GM23338 (cell line): ENCODE measurements around the gene PTK6. TPM values are rescaled to one million over a fixed set of nuclear protein-coding genes. Genes with fewer than 3 reads are reported as not detected.
"Not testable (repeated sequence)": the region's sequence is repeated elsewhere in the genome, so short reads cannot be mapped to it uniquely, and the experiment has no call there.

ENCODE experiments used
- ATAC-seq: fragments of 200-7000 bp; cut with Tn5 transposase; 3 replicates; pipeline ENCODE4 v1.9.1; 2020
- DNase-seq: peaks from one replicate; pipeline ENCODE4 v3.0.0-alpha.2; 2015; ENCODE audit warnings: low spot score
- H2AFZ ChIP-seq: fragments of 200-600 bp; sonication (generic); 2 replicates; pipeline ENCODE4 v1.8.0; 2016; ENCODE audit warnings: antibody characterized with exemption, mild to moderate bottlenecking, moderate library complexity
- H3F3A ChIP-seq: fragments of 200-600 bp; sonication (generic); replicated peaks from 2 replicates; pipeline ENCODE4 v1.8.0; 2017; ENCODE audit warnings: antibody characterized with exemption, mixed run types, low read depth
- H3K27ac ChIP-seq: fragments of 200-600 bp; sonication (generic); 2 replicates; pipeline ENCODE4 v1.6.1; 2016; ENCODE audit warnings: low read depth
- H3K27me3 ChIP-seq: fragments of 200-600 bp; sonication (generic); 2 replicates; pipeline ENCODE4 v1.8.0; 2016; ENCODE audit warnings: mild to moderate bottlenecking, mixed run types, moderate library complexity; ENCODE audit not compliant: insufficient read depth
- H3K36me3 ChIP-seq: fragments of 200-600 bp; sonication (generic); 2 replicates; pipeline ENCODE4 v1.8.0; 2016; ENCODE audit warnings: mild to moderate bottlenecking; ENCODE audit not compliant: insufficient read depth
- H3K4me1 ChIP-seq: fragments of 200-600 bp; sonication (generic); 2 replicates; pipeline ENCODE4 v1.8.0; 2016; ENCODE audit warnings: mild to moderate bottlenecking, moderate library complexity; ENCODE audit not compliant: insufficient read depth
- H3K4me2 ChIP-seq: fragments of 200-600 bp; sonication (generic); 2 replicates; pipeline ENCODE4 v1.7.1; 2017; ENCODE audit warnings: mixed run types
- H3K4me3 ChIP-seq: fragments of 200-600 bp; sonication (generic); 2 replicates; pipeline ENCODE4 v1.6.1; 2016; ENCODE audit warnings: mixed run types
- H3K79me2 ChIP-seq: fragments of 200-600 bp; sonication (generic); replicated peaks from 2 replicates; pipeline ENCODE4 v1.8.0; 2017; ENCODE audit warnings: mild to moderate bottlenecking; ENCODE audit not compliant: insufficient read depth
- H3K9me2 ChIP-seq: fragments of 200-600 bp; sonication (generic); 2 replicates; pipeline ENCODE4 v1.8.0; 2017; ENCODE audit not compliant: insufficient read depth
- H4K20me1 ChIP-seq: fragments of 200-600 bp; sonication (generic); replicated peaks from 2 replicates; pipeline ENCODE4 v1.8.0; 2017; ENCODE audit warnings: mild to moderate bottlenecking; ENCODE audit not compliant: insufficient read depth
- H3K27ac Mint-ChIP-seq: 2 replicates; pipeline ENCODE4 v1.8.0; 2020; ENCODE audit warnings: inconsistent platforms, mild to moderate bottlenecking, moderate library complexity, mixed read lengths
- H3K27me3 Mint-ChIP-seq: 3 replicates; pipeline ENCODE4 v1.8.0; 2022; ENCODE audit warnings: low read depth, mild to moderate bottlenecking, moderate library complexity, mixed read lengths, inconsistent platforms; ENCODE audit not compliant: insufficient read depth, poor library complexity
- H3K36me3 Mint-ChIP-seq: 3 replicates; pipeline ENCODE4 v1.8.0; 2021; ENCODE audit warnings: low read depth, mild to moderate bottlenecking, inconsistent platforms, moderate library complexity, mixed read lengths
- H3K4me1 Mint-ChIP-seq: 3 replicates; pipeline ENCODE4 v1.8.0; 2020; ENCODE audit warnings: mild to moderate bottlenecking, inconsistent platforms, mixed read lengths
- H3K4me3 Mint-ChIP-seq: 3 replicates; pipeline ENCODE4 v1.8.0; 2021; ENCODE audit warnings: moderate library complexity, mild to moderate bottlenecking, inconsistent platforms, mixed read lengths
- H3K9me3 Mint-ChIP-seq: 3 replicates; pipeline ENCODE4 v1.8.0; 2020; ENCODE audit warnings: moderate library complexity, mild to moderate bottlenecking, inconsistent platforms, mixed read lengths
- CREB1 ChIP-seq: fragments of 250-450 bp; sonication (Bioruptor Pico); IDR thresholded peaks from 2 replicates; pipeline ENCODE4 v1.5.0; 2020; ENCODE audit warnings: low read depth, mild to moderate bottlenecking, moderate library complexity
- ZNF462 ChIP-seq: fragments of 250-450 bp; sonication (Bioruptor Pico); IDR thresholded peaks from 2 replicates; pipeline ENCODE4 v1.5.0; 2020; ENCODE audit warnings: mild to moderate bottlenecking, moderate library complexity
- polyA plus RNA-seq: library from polyadenylated mRNA; unstranded; fragments of >200 nt; fragmentation: Nextera tagmentation; extraction: Ambion mirVana; gene quantifications from 2 replicates; pipeline ENCODE4 v1.2.1, GENCODE V29; 2016
- total RNA-seq: library from RNA; depleted of rRNA; stranded (reverse); fragments of >200 nt; shearing (Covaris generic); gene quantifications from 2 replicates; pipeline ENCODE4 v1.2.3, GENCODE V29; 2014
- TF ChIP-seq, protein P1 (sequence below), 2 experiments: fragments of 200-600 bp in 1 of 2; sonication (generic) in 1 of 2; conservative IDR thresholded peaks; 2 replicates each; pipeline versions ENCODE4 v1.5.1 to v1.6.1; 2016 to 2017; ENCODE audit warnings: antibody characterized with exemption in 2 of 2, low read depth in 2 of 2, mild to moderate bottlenecking in 2 of 2, moderate library complexity in 1 of 2

The PTK6 gene
- total and polyA plus RNA-seq, 2 experiments from 2014 or later, result 0.28 TPM; not detected in 1

DNA sequence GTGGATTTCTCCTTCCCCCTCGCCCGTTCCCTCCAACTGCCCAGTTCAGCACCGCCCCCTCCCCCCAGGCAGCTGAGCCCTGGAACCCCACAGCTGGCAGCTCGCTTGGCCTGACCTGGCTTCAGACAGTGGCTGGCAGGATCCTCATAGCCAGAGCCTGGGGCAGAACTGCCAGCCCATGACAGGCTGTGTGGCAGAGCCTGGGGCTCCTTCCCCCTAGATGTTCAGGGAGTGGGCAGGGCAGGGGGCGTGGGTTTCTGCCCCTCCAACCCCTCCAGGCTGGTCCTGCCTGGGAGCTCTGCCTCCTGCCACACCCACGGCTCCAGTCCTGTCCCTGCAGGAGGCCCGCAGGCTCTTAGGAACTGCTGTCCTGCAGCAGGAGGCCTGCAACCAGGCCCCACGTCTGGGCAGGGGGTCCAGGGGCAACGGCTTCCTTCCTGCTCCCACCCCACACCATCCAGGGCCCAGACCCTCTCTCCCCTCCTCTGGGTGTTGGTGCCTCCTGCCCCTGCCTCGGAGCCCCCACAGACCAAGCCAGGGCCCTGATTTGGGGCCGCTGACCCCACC lies 55.1 kb downstream of the PTK6 start (continued):
- TF ChIP-seq, protein P1, sequence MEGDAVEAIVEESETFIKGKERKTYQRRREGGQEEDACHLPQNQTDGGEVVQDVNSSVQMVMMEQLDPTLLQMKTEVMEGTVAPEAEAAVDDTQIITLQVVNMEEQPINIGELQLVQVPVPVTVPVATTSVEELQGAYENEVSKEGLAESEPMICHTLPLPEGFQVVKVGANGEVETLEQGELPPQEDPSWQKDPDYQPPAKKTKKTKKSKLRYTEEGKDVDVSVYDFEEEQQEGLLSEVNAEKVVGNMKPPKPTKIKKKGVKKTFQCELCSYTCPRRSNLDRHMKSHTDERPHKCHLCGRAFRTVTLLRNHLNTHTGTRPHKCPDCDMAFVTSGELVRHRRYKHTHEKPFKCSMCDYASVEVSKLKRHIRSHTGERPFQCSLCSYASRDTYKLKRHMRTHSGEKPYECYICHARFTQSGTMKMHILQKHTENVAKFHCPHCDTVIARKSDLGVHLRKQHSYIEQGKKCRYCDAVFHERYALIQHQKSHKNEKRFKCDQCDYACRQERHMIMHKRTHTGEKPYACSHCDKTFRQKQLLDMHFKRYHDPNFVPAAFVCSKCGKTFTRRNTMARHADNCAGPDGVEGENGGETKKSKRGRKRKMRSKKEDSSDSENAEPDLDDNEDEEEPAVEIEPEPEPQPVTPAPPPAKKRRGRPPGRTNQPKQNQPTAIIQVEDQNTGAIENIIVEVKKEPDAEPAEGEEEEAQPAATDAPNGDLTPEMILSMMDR (conservative IDR thresholded peaks at IDR 0.05; ENCODE audit: low read depth in 2 of 2), result no peak

DNA sequence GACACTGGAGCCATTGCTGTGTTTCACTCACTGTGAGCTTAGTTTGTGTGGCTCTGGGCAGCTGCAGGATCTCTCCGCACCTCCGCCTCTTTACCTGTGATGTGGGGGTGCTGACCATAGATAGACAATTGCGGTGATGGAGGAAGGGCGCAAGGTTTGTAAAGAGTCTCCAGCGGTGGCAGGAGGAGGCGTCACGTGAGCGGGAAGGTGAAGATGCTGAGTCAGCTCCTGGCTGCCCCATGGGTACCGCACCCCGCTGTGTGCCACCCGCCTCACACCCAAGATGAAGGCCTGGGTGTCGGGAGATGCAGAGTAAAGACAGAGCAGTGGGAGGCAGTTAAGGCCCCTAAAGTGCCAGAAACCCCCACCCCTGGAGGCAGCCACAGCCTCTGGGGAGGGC lies 55.7 kb downstream of the PTK6 start:
- H3K79me2 ChIP-seq, result no peaks in the 10 kb centered on the region
- 0 out of 2 replicates have a peak, but pooled peaks cover 4% of the 10 kb centered on the region for H3F3A ChIP-seq
- DNase-seq, result no peak
- Mint-ChIP-seq H3K27ac (no peak overlapping the region), H3K4me1 (peaks cover 43% of the 10 kb centered on the region), H3K36me3 (peaks cover 3% of the 10 kb centered on the region; the same call in 1 of the 3 replicates), H3K9me3 (peaks cover 3% of the 10 kb centered on the region; the same call in 2 of the 3 replicates), H3K27me3 (peaks cover 25% of the 10 kb centered on the region), H3K4me3 (no peak overlapping the region)
- H3K36me3 ChIP-seq, result no peaks in the 10 kb centered on the region
- no peaks in the 10 kb centered on the region for H3K9me2 ChIP-seq
- no peak for ATAC-seq
- H3K4me3 ChIP-seq, result no peak overlapping the region
- no peaks in the 10 kb centered on the region for H3K27me3 ChIP-seq
- H4K20me1 ChIP-seq, result no peaks in the 10 kb centered on the region
- H3K4me1 ChIP-seq, result peaks cover 18% of the 10 kb centered on the region
- TF ChIP-seq ZNF462 (CRISPR knock-in tag) (no peak), CREB1 (CRISPR knock-in tag) (no peak)
- H3K27ac ChIP-seq, result no peak overlapping the region
- H3K4me2 ChIP-seq, result no peak overlapping the region; the same call in 1 of the 2 replicates
- peak overlapping the region; percentile 38; the same call in 1 of the 2 replicates for H2AFZ ChIP-seq

GRCh38 chr20:63479695-63480419 lies 57.3 kb downstream of the PTK6 start:
- not testable (repeated sequence) for H3K4me3 Mint-ChIP-seq

More at GRCh38 chr20:63479695-63480419, 57.3 kb downstream of the PTK6 start:
- peaks cover 18% of the 10 kb centered on the region for H3K4me1 ChIP-seq
- not testable (repeated sequence) for H3K27ac Mint-ChIP-seq, H3K9me3 Mint-ChIP-seq, DNase-seq, H3K4me2 ChIP-seq, H3K79me2 ChIP-seq, H3K27me3 ChIP-seq, H2AFZ ChIP-seq, H3F3A ChIP-seq, H3K4me3 ChIP-seq, ATAC-seq, H4K20me1 ChIP-seq, H3K36me3 Mint-ChIP-seq, H3K36me3 ChIP-seq, H3K27ac ChIP-seq, H3K9me2 ChIP-seq
- Mint-ChIP-seq H3K27me3 (peaks cover 27% of the 10 kb centered on the region), H3K4me1 (peaks cover 48% of the 10 kb centered on the region)
